ENCODE measurements around the gene NXT1.
A peak's percentile ranks its signal among the peaks of the same experiment; 100 is the strongest.

NXT1 gene

DNA sequence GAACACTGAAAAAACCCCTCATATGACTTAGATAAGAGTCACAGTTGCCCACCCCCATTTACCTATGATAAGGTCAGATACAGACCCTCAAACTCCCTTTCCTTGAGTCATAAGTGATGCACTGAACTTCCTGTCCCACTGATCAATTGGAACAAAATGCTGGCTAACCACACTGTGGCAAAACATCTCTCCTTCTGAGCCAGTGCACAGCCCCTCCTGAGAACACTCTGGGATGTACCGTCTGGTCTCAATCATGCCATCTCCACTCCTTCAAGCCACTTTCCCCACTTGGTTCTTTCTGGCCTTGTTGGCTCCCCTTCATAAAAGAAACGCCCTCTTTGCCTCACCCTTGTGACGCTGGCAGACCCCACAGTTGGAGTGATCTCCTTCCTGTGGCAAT lies 42.6 kb upstream of the NXT1 start:
- no CpG with 5 or more reads among the region's 3 CpGs for WGBS, 2 donors (ENCODE audit: extremely low coverage in 2 of 2, insufficient read length in 2 of 2, insufficient replicate concordance in 1 of 2)
- H3K23ac ChIP-seq (ENCODE audit: low read depth, low read length, poor library complexity) = no peak overlapping the region
- peak overlapping the region in 1 of 2 donors; percentile 20 for H3K4me3 ChIP-seq (ENCODE audit: low read length in 2 of 2)
- H3K9ac ChIP-seq (ENCODE audit: low read depth, low read length, poor library complexity) = no peak overlapping the region
- no peak overlapping the region for H4K91ac ChIP-seq (ENCODE audit: low read depth, low read length, poor library complexity)
- H4K8ac ChIP-seq (ENCODE audit: low read depth, low read length) = no peak overlapping the region
- H2BK5ac ChIP-seq (ENCODE audit: low read length) = no peak overlapping the region
- H2BK120ac ChIP-seq (ENCODE audit: low read depth, low read length) = no peak overlapping the region
- no peak overlapping the region for H2AFZ ChIP-seq (ENCODE audit: low read length)
- no peak overlapping the region for H3K18ac ChIP-seq (ENCODE audit: low read length)
- no peaks in the 10 kb centered on the region for H3K27me3 ChIP-seq (ENCODE audit: control insufficient read depth in 3 of 3, insufficient read depth in 3 of 3, low read depth in 1 of 3, low read length in 3 of 3)
- H3K36me3 ChIP-seq (replicated peaks in 1 of 2; ENCODE audit: control insufficient read depth in 2 of 2, insufficient read depth in 2 of 2, low read length in 2 of 2) = peaks cover 0 to 2% of the 10 kb centered on the region in 2 donors
- no peak overlapping the region for H2AK5ac ChIP-seq (ENCODE audit: low read depth, low read length)
- H2BK15ac ChIP-seq (ENCODE audit: low read length) = no peak overlapping the region
- H3K27ac ChIP-seq (replicated peaks; ENCODE audit: low read length) = no peak overlapping the region
- no peak for DNase-seq (ENCODE audit: low spot score)
- H3K4ac ChIP-seq (ENCODE audit: low read length) = no peak overlapping the region
- H3K4me2 ChIP-seq (ENCODE audit: insufficient read depth, low read length, poor library complexity, severe bottlenecking) = no peak overlapping the region
- no peaks in the 10 kb centered on the region for H3K4me1 ChIP-seq (ENCODE audit: control insufficient read depth in 2 of 2, insufficient read depth in 1 of 2, low read depth in 1 of 2, low read length in 2 of 2)
- no peak overlapping the region for H3K14ac ChIP-seq (ENCODE audit: low read length)
- H2BK12ac ChIP-seq (ENCODE audit: low read length) = no peak overlapping the region
- no peaks in the 10 kb centered on the region for H3K9me3 ChIP-seq (replicated peaks in 1 of 2; ENCODE audit: control insufficient read depth in 2 of 2, insufficient read depth in 1 of 2, low read depth in 1 of 2, low read length in 2 of 2)
- H3K79me1 ChIP-seq (ENCODE audit: low read depth, low read length) = no peaks in the 10 kb centered on the region

DNA sequence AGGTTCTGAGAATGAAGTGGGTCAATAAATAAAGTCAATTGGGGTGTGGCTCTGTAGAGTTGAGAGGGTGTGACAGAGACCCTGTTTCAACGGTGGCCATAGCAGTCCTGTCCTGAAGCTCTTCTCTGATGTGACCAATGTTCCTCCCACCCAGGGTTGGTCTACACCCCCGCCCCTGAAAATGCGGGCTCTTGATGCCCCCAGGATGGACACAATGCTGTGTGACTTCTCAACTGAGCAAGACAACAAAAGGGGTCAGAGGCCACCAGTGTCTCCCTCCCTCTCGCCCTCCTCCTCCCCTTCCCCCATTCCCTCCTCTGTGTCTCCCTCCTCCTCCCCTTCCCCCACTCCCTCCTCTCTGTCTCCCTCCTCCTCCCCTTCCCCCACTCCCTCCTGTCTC lies 41.7 kb upstream of the NXT1 start:
- DNase-seq (ENCODE audit: low spot score) = no peak
- Histone ChIP-seq H3K9ac (ENCODE audit: low read depth, low read length, poor library complexity) (no peak overlapping the region), H3K36me3 (replicated peaks in 1 of 2; ENCODE audit: control insufficient read depth in 2 of 2, insufficient read depth in 2 of 2, low read length in 2 of 2) (peaks cover 0 to 2% of the 10 kb centered on the region in 2 donors), H2BK15ac (ENCODE audit: low read length) (no peak overlapping the region), H3K23ac (ENCODE audit: low read depth, low read length, poor library complexity) (no peak overlapping the region), H2AK5ac (ENCODE audit: low read depth, low read length) (no peak overlapping the region), H3K79me1 (ENCODE audit: low read depth, low read length) (no peaks in the 10 kb centered on the region), H3K14ac (ENCODE audit: low read length) (no peak overlapping the region), H3K4me3 (ENCODE audit: low read length in 2 of 2) (no peak overlapping the region), H3K9me3 (replicated peaks in 1 of 2; ENCODE audit: control insufficient read depth in 2 of 2, insufficient read depth in 1 of 2, low read depth in 1 of 2, low read length in 2 of 2) (no peaks in the 10 kb centered on the region), H3K27ac (replicated peaks; ENCODE audit: low read length) (no peak overlapping the region), H2BK12ac (ENCODE audit: low read length) (no peak overlapping the region), H3K18ac (ENCODE audit: low read length) (no peak overlapping the region), H2AFZ (ENCODE audit: low read length) (no peak overlapping the region), H2BK5ac (ENCODE audit: low read length) (no peak overlapping the region), H3K4ac (ENCODE audit: low read length) (no peak overlapping the region), H4K91ac (ENCODE audit: low read depth, low read length, poor library complexity) (no peak overlapping the region), H3K4me2 (ENCODE audit: insufficient read depth, low read length, poor library complexity, severe bottlenecking) (no peak overlapping the region), H2BK120ac (ENCODE audit: low read depth, low read length) (no peak overlapping the region), H3K27me3 (ENCODE audit: control insufficient read depth in 3 of 3, insufficient read depth in 3 of 3, low read depth in 1 of 3, low read length in 3 of 3) (no peaks in the 10 kb centered on the region), H4K8ac (ENCODE audit: low read depth, low read length) (no peak overlapping the region), H3K4me1 (ENCODE audit: control insufficient read depth in 2 of 2, insufficient read depth in 1 of 2, low read depth in 1 of 2, low read length in 2 of 2) (no peaks in the 10 kb centered on the region)
- no CpG with 5 or more reads among the region's 4 CpGs for WGBS, 2 donors (ENCODE audit: extremely low coverage in 2 of 2, insufficient read length in 2 of 2, insufficient replicate concordance in 1 of 2)

GRCh38 chr20:23309781-23310180 lies 40.8 kb upstream of the NXT1 start:
- no peak overlapping the region for H2BK15ac ChIP-seq (ENCODE audit: low read length)
- no peak overlapping the region for H2AFZ ChIP-seq (ENCODE audit: low read length)
- no peak overlapping the region for H3K4me2 ChIP-seq (ENCODE audit: insufficient read depth, low read length, poor library complexity, severe bottlenecking)
- H3K79me1 ChIP-seq (ENCODE audit: low read depth, low read length) = no peaks in the 10 kb centered on the region
- H3K4ac ChIP-seq (ENCODE audit: low read length) = no peak overlapping the region
- no peak overlapping the region for H2AK5ac ChIP-seq (ENCODE audit: low read depth, low read length)
- no CpG with 5 or more reads among the region's 10 CpGs for WGBS, 2 donors (ENCODE audit: extremely low coverage in 2 of 2, insufficient read length in 2 of 2, insufficient replicate concordance in 1 of 2)
- no peak for DNase-seq (ENCODE audit: low spot score)
- no peak overlapping the region for H3K23ac ChIP-seq (ENCODE audit: low read depth, low read length, poor library complexity)
- no peaks in the 10 kb centered on the region for H3K4me1 ChIP-seq (ENCODE audit: control insufficient read depth in 2 of 2, insufficient read depth in 1 of 2, low read depth in 1 of 2, low read length in 2 of 2)
- H3K27me3 ChIP-seq (ENCODE audit: control insufficient read depth in 3 of 3, insufficient read depth in 3 of 3, low read depth in 1 of 3, low read length in 3 of 3) = no peaks in the 10 kb centered on the region
- H3K18ac ChIP-seq (ENCODE audit: low read length) = peak overlapping the region; percentile 33
- peaks cover 0 to 2% of the 10 kb centered on the region in 2 donors for H3K36me3 ChIP-seq (replicated peaks in 1 of 2; ENCODE audit: control insufficient read depth in 2 of 2, insufficient read depth in 2 of 2, low read length in 2 of 2)
- H2BK120ac ChIP-seq (ENCODE audit: low read depth, low read length) = no peak overlapping the region
- no peak overlapping the region for H3K4me3 ChIP-seq (ENCODE audit: low read length in 2 of 2)
- no peak overlapping the region for H2BK12ac ChIP-seq (ENCODE audit: low read length)
- peak overlapping the region; percentile 61 for H3K14ac ChIP-seq (ENCODE audit: low read length)
- no peak overlapping the region for H4K91ac ChIP-seq (ENCODE audit: low read depth, low read length, poor library complexity)
- no peak overlapping the region for H4K8ac ChIP-seq (ENCODE audit: low read depth, low read length)
- no peaks in the 10 kb centered on the region for H3K9me3 ChIP-seq (replicated peaks in 1 of 2; ENCODE audit: control insufficient read depth in 2 of 2, insufficient read depth in 1 of 2, low read depth in 1 of 2, low read length in 2 of 2)
- no peak overlapping the region for H2BK5ac ChIP-seq (ENCODE audit: low read length)
- H3K27ac ChIP-seq (replicated peaks; ENCODE audit: low read length) = no peak overlapping the region
- H3K9ac ChIP-seq (ENCODE audit: low read depth, low read length, poor library complexity) = peak overlapping the region; percentile 6

DNA sequence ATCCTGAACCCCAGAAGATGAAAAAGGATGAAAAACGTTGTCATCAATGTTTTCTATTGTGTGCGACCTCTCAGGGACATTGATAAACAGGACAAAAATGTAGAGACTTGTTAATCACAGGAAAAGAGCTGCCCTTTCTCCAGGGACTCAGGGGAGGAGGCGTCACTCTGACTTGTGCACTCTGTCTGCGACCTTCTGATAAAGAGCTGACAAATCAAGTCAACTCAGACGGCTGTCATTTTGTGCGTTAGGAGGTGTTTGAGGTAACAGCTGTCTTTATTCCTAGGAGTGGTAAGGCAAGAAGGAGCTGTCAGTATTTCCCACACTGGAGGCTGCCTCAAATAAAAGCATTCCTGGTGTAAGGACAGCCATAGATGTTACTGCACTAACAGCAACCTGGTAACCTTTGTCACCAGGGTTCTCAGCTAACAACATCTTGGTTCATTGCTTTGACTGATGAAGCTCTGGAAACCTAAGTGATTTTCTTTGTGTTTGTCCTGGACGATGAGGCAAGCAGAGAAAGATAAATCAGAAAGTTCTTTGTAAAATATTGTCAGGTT lies 38.6 kb upstream of the NXT1 start:
- WGBS, 2 donors (ENCODE audit: extremely low coverage in 2 of 2, insufficient read length in 2 of 2, insufficient replicate concordance in 1 of 2) = no CpG with 5 or more reads among the region's 7 CpGs
- no peak overlapping the region for H2AFZ ChIP-seq (ENCODE audit: low read length)
- DNase-seq (ENCODE audit: low spot score) = no peak

More for the DNA sequence above, 38.6 kb upstream of the NXT1 start:
- no peak overlapping the region for H3K14ac ChIP-seq (ENCODE audit: low read length)
- H2BK5ac ChIP-seq (ENCODE audit: low read length) = no peak overlapping the region
- no peaks in the 10 kb centered on the region for H3K9me3 ChIP-seq (replicated peaks in 1 of 2; ENCODE audit: control insufficient read depth in 2 of 2, insufficient read depth in 1 of 2, low read depth in 1 of 2, low read length in 2 of 2)
- no peaks in the 10 kb centered on the region for H3K4me1 ChIP-seq (ENCODE audit: control insufficient read depth in 2 of 2, insufficient read depth in 1 of 2, low read depth in 1 of 2, low read length in 2 of 2)
- H4K8ac ChIP-seq (ENCODE audit: low read depth, low read length) = no peak overlapping the region
- H2BK15ac ChIP-seq (ENCODE audit: low read length) = no peak overlapping the region
- no peak overlapping the region for H4K91ac ChIP-seq (ENCODE audit: low read depth, low read length, poor library complexity)
- H3K79me1 ChIP-seq (ENCODE audit: low read depth, low read length) = no peaks in the 10 kb centered on the region
- no peak overlapping the region for H3K4me2 ChIP-seq (ENCODE audit: insufficient read depth, low read length, poor library complexity, severe bottlenecking)
- no peak overlapping the region for H3K23ac ChIP-seq (ENCODE audit: low read depth, low read length, poor library complexity)
- no peak overlapping the region for H2BK120ac ChIP-seq (ENCODE audit: low read depth, low read length)
- no peak overlapping the region for H3K4ac ChIP-seq (ENCODE audit: low read length)
- no peak overlapping the region for H3K4me3 ChIP-seq (ENCODE audit: low read length in 2 of 2)
- no peak overlapping the region for H3K27ac ChIP-seq (replicated peaks; ENCODE audit: low read length)
- no peak overlapping the region for H3K9ac ChIP-seq (ENCODE audit: low read depth, low read length, poor library complexity)
- H2BK12ac ChIP-seq (ENCODE audit: low read length) = no peak overlapping the region
- H3K36me3 ChIP-seq (replicated peaks in 1 of 2; ENCODE audit: control insufficient read depth in 2 of 2, insufficient read depth in 2 of 2, low read length in 2 of 2) = no peaks in the 10 kb centered on the region
- no peak overlapping the region for H2AK5ac ChIP-seq (ENCODE audit: low read depth, low read length)
- no peak overlapping the region for H3K18ac ChIP-seq (ENCODE audit: low read length)
- H3K27me3 ChIP-seq (ENCODE audit: control insufficient read depth in 3 of 3, insufficient read depth in 3 of 3, low read depth in 1 of 3, low read length in 3 of 3) = no peaks in the 10 kb centered on the region
